NOMO-1 treated with dmso at 0.1 percent for 144 hours (cell line): ENCODE measurements around the gene PITPNC1.
"Not testable (repeated sequence)": the region's sequence is repeated elsewhere in the genome, so short reads cannot be mapped to it uniquely, and the experiment has no call there.

Experiments
- DNase-seq: peaks from one replicate; lab custom pipeline; 2025; ENCODE audit not compliant: unreplicated experiment; lab: John Stamatoyannopoulos, UW

Gene PITPNC1

DNA sequence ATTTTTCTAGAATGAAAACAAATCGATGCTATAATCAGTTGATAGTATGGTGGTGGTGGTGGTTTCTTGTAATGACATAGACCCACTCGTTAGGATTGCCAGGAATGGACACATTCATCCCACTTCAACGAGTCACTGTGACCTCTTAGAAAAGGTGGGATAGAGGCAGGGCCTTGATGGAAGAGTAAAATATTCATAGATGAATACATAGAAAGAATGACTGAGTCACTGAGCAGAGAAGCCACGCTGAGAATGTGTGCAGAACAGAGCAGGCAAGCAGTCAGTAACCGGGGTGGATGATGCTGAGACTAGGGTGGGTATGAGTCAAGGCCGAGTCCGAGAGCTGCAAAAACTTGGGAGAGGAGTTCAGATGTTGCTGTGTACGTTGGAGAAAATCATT lies 129.9 kb downstream of the PITPNC1 start:
- DNase-seq, result no peak

DNA sequence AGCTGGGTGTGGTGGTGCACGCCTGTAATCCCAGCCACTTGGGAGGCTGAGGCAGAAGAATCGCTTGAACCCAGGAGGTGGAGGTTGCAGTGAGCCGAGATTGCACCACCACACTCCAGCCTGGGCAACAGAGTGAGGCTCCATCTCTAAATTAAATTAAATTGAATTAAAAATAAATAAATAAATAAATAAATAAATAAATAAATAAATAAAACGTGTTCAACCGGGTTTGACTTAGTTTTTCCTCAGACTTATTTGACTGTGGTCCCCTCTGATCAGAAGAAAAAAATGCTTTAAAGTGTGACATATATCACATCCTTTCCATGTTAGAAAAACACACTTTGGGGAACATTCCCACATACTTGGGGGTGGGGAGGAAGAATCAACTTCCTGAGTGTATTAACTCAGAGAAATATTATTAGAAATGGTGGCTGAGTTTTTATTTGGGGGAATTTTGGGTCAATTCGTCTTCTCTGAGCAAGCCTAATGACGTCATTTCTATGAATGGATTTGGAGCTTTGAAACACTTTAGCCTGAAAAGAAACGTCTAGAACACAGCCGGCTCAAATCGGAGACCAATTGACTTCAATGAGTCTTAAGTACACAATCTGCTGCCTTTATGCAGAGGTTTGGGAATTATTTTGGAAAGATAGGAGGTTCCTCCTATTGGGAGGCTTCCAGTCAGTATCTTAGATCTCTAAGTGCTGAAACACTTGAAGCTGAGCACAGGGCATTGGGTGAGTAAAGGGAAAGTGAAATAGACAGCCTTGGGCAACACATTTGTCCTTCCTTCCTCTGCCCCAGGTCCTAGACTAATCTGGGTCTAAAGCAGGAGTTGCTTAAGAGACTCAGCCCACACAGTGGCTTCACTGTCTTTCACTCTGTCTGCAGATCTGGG lies 132.6 kb downstream of the PITPNC1 start:
- DNase-seq, result peak; percentile 93

DNA sequence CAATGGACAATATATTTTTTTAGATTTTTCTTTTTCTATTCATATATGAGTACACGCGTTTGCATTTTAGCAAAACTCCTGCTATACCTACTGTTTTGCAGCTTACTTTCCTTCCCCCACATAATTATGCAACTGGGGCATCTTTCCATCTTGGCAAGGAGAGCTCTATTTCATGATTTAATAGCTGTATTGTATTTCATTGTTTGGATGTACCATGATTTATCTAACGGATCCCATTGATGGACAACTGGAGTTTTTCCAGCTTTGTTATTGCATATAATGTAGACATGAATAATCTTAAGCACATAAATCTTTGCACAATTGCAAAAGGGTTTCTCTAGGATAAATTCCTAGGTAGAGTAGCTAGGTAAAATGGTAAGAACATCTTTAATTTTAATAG lies 133.9 kb downstream of the PITPNC1 start:
- no peak for DNase-seq

DNA sequence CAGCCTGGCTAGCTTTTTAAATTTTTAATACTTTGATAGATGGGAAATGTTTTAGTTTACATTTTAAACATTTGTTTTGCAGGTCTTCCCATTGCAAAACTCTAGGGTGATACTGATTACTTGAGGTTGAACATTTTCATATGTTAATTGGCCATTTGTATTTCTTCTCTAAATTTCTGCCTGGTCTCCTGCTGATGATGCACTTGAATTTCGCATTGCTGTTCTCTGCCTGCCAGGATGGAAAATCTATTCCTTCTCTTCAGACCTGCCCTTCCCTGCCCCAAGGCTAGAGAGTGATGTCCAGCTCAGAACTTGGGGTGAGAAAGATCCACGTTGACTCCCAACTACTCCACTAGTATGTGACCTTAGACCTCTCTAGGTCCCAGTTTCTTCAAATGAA lies 134.7 kb downstream of the PITPNC1 start:
- no peak for DNase-seq

DNA sequence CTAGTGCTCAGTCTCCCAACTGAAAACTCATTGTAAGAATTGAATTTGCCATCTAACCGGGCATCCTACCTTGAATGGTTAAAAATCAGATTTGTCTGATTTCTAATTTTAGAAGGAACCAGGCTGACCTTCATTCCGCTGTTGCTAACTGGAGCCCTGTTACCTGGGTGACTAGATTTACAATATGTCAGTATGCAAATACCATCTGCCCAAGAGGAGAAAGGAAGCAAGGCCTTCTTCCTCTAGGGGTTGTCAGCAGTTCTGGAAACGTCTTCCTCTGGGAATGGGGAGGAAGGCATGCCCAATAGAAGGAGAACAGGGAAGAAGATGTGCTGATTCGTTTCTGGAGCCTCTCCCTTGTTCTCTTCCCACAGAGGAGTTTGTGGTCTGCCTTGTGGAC lies 137.9 kb downstream of the PITPNC1 start:
- no peak for DNase-seq

DNA sequence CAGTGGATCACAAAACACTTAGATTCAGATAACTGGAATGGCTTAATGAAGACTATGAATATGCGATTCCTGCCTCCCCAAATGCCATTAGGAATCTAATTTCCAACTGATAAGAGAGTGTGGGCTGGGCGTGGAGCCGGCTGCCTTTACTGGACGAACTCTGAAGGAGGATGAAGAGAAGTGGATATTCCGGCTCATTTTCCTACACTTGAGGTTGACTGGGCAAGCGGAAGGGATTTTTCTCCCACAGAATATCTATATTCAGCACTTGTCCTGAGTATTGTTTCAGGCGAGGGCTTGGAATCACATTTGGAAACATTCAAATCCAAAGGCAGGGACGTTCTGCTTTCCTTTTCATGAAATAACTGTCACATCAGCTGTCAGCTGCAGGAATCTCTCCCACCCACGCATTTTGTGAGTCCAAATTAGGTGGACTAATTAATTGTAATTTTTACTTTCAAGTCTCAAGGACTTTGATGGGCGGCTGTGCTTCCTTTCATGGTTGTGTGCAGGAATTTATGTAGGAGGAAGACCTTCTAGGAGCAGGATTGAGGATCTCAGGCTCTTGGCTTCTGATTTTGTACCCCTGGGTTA lies 138.5 kb downstream of the PITPNC1 start:
- no peak for DNase-seq

DNA sequence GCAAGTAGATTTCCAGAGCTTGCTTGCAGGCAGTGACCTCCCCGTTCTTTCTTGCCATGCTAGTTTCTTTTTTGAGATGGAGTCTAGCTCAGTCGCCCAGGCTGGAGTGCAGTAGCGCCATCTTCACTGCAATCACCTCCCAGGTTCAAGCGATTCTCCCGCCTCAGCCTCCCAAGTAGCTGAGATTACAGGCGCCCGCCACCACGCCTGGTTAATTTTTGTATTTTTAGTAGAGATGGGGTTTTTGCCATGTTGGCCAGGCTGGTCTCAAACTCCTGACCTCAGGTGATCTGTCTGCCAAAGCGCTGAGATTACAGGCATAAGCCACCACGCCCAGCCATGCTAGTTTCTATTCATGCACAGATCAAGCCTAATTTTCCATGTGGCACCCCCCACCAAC lies 139.5 kb downstream of the PITPNC1 start:
- DNase-seq, result not testable (repeated sequence)

DNA sequence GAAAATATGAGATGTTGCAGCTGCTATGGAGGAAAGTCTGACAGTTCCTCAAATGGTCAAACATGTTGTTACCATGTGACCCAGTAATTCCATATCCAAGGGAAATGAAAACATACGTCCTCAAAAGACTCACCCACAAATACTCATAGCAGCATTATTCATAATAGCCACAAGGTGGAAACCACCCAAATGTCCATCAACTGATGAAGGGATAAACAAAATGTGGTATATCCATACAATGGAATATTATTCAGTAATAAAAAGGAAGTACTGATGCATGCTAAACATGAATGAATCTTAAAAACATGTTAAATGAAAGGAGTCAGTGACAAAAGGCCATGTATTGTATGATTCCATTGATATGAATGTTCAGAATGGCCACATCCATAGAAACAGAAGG lies 140.2 kb downstream of the PITPNC1 start:
- DNase-seq, result no peak

DNA sequence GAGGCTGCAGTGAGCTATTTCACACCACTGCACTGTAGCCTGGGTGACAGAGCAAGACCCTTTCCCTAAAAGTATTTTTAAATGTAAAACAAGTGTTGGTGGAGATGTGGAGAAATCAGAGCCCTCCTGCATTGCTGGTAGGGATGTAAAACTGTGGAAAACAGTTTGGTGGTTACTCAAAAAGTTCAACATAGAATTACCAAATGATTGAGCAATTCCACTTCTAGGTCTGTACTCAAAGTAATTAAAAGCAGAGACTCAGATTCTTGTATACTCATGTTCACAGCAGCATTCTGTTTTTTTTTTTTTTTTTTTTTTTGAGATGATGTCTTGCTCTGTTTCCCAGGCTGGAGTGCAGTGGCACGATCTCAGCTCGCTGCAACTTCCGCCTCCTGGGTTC lies 141.8 kb downstream of the PITPNC1 start:
- no peak for DNase-seq

DNA sequence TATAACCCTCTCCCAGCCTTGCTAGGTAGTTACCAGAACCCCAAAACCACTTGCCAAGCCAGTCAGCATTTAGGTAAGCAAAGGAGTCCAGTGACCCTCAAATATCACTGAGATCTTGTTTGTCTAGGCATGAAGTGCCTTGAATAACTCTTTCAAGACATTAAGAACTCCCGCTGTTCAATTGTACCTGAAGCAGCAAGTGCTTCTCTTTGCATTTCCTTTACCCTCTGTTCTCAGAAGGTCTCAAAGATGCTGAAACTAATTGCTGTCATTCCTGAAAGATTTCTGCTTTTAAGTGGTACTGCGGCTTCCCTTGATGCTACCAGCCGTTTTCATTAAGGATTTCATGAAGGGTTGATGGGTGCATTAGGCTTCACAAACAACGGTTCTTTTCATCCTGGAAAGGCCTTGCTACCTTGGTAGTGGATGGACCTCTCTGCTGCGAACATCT lies 142.7 kb downstream of the PITPNC1 start:
- no peak for DNase-seq

DNA sequence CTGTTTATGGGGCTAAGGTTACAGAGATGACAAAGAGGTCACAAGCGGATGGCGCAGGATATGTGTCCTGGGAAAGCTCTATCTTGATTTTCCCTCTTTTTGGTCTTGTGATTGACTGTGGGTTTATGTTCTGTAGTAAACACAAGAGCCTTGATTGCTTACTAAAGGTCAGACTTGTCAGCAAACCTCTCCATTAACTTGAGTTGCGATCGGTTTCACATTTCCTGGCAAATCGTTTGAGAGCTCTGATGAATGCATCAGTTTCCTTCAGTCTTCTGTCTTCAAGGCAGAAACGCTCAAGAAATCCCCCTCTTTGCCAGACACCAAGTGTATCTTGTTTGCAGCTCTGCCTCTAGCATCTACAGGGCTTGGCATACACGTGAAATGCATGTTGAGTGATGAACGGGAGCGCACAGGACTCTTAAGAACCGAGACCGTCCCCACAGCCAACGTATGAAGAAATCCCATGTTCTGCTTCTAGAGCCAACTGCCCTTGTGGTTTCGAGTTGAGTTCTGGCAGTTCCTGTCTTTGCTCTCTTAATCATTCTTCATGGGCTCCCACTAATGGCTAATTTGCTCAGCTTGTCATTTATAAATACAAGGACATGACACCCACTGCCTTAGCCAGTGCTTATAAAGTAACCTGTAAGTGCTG lies 143.3 kb downstream of the PITPNC1 start:
- DNase-seq, result peak; percentile 89

DNA sequence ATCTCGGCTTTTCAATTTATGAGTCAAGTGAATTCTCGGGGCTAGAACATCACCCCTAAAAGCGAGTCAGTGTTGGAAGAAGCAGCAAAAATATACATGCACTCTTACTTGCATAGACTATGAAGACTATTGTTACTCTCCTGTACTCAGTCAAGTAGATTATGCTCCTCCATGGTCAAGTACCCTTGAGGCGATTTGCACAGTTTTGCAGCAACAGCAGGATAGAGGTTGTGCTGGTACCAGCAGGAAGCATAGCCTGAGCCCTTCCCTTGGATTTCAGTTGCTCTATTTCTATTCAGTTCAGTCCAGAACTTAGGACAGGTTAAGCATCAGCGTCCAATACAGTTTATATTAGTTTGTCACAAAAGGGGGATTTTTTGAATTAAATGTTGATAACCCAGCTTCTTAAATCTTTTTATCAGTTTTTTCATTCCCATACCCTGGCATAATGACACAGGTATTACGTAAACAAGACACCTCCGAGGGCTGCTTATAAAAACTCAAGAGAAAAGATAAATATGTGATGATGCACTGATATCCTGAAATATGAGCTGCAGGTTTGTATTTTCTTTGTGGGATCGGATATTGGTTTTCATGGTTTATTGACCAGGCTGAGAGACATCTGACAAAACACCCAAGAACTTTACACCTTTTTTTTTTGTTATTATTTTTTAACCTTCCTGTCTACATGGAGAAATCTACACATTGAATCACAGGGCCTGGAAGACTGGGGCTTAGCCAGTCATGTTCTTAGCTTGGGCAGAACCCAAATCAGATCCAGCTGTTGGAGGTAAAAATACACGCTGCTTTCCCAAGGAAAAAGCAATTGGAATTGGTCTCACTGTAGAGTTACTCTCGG lies 144.1 kb downstream of the PITPNC1 start:
- no peak for DNase-seq

DNA sequence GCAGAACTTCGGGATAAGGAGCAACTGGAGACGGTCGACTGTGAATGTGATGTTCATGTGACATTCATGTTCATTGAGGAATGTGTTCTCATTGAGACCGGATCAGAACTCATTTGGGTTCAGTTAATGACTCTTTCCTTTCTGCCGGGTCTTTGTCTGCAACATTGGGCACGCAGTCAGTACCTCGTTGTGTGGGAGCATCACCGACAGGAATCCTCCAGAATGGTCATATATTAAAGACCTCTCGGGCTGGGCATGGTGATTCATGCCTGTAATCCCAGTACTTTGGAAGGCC lies 144.6 kb downstream of the PITPNC1 start:
- DNase-seq, result no peak

DNA sequence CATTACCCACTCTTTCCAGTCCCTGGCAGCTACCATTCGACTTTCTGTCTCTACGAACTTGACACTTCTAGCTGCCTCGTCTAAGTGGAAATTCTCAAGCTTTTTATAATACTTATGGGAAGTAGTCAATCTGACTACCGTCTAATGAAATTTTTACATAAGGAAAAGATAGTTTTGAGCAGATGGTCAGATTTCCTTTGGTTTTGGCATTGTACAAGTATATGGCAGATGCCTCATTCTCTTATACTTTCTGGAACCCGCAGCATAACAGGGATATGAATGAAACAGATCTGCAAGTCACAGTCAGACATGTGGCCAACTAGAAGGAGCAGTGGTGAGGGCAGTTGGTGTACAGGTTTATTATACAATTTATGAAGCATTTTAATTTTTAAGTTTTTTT lies 146.0 kb downstream of the PITPNC1 start:
- no peak for DNase-seq

DNA sequence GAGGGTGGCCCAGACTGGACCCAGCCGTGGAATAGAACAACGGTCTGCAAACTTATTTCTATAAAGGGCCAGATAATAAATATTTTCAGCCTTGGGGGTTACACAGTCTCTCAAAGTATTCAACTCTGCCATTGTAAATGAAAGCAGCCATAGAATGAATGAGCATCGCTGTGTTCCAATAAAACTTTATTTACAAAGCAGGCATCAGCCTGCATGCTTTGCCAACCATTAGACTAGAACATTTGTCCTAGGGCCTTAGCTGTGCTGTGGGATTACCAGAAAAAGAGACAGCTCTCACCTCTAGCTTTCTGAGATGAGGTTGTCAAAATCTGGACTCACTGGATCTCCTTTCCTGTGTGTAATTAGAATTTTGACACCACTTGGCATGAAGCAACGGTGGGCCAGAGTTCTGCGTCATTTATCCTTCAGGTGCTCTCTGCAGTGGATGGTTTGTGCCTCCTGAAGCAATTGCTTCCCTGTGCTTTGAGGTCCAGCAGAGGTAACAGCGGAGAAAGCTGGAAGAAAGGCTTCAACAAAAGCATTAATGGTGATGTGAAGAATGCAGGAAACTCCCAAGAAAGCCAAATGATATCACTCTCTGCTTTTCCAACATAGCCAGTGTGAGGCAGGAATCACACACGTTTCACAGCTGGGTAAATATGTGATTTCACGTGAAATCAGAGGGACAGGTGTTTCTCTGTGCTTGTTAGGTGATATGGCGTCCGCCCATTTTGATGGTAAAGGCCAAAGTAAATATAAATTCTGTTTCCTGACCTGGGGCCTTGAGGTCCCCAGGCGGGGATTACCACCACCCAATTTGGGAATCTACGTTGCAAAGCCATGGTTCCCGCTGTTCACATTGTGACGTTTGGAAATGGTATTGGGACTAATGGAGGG lies 148.4 kb downstream of the PITPNC1 start:
- DNase-seq, result no peak

DNA sequence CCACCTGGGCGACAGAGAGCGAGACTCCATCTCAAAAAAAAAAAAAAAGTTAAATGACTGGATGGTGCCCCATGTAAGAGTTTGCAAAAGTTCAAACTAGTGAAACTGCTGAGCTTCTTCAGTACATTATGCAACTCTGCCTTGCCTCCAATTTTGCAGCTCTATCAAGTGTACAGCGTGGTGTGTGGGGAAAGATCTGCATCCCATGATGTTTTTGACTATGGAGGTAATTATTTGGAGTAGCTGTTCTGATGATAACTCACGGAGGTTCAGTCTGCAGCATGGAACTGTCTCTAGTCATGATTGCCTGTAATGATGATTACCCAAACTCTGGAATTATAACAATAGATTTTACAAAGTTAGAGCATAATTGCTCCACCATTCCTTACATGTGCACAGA lies 149.6 kb downstream of the PITPNC1 start:
- no peak for DNase-seq

DNA sequence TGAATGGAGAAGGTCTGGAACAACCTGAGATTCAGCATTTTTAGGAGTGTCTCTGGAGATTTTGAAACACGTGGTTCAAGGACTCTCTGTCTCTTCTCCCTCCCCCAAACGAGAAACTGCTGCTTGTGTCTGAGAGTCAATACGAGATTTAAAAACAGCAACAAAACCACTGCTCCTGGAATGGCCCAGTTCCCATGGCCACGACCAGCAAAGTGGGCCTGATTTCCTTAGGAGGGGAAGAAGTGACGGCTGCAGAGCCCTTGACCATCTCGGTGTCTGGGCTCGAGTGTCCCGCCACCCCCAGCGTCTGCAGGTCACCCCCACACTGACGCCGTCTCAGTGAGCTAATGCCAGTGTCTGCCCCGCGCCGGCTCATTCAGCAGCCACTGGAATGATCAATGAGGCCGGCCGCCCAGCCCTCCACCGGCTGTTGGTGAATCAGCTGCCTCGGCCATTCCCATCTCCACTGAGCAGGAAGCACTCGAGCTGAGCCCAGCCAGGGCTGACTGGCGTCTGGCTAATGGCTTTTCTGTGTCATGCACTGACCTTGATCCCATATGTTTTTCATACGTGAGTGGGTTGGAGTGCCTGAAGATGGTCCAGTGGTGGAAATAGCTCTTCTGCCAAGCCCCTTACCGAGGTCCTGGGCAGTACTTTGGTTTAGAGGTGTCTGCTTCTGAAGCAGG lies 151.8 kb downstream of the PITPNC1 start:
- DNase-seq, result no peak

DNA sequence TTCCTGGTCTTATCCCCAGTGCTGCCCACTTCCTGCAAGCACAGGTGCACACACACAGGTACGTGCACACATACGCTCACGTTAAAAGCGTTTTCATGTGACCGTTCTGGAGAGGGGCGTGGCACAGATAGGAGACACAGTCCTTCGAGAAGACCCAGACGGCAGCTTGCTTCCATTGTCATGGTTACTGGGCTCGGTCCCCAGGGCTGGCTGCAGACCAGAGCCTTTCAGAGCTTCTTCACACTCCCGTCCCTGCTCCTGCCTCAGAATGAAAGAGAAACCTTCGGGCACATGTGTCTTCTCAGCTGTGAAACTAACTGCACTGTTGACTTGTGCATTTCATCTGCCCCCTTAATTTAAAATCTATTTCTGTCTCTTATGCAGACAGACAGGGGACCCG lies 154.2 kb downstream of the PITPNC1 start:
- no peak for DNase-seq

DNA sequence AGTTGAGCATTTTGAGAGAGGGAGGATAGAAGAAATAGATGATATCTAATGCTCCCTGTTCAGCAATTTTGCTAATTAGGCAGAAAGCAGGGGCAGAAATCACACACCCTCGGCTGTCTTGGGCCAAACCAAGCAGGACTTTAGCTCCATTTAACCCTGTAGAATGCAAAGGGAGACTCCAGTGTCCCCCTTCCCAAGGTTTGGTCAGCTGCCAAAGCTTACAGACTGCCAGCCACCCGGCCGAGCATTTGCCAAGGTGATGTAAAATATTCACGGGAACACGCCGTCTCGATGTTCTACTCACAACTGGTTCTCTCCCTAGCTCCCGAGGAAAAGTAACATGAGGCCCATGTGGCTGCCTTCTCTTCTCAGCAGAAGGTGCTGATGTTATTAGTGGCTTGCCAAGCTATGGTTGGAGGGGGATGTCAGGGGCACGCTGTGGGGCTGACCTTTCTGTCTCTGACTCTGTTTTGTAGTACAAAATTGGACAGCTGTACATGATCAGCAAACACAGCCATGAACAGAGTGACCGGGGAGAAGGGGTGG lies 155.3 kb downstream of the PITPNC1 start:
- no peak for DNase-seq
